K562 (cell line): Measurements from ENCODE around the gene SNX9.

Experiments
- CHD1 ChIP-seq: fragments of 200-600 bp; sonication (generic); IDR thresholded peaks from one replicate; pipeline ENCODE4 v1.6.1; 2012; ENCODE audit warnings: mild to moderate bottlenecking, moderate library complexity, low read length, inconsistent platforms
- MAFK ChIP-seq: IDR thresholded peaks from 2 replicates; pipeline ENCODE4 v1.6.1; 2011; ENCODE audit warnings: low read length, improper control_type of control experiment

DNA sequence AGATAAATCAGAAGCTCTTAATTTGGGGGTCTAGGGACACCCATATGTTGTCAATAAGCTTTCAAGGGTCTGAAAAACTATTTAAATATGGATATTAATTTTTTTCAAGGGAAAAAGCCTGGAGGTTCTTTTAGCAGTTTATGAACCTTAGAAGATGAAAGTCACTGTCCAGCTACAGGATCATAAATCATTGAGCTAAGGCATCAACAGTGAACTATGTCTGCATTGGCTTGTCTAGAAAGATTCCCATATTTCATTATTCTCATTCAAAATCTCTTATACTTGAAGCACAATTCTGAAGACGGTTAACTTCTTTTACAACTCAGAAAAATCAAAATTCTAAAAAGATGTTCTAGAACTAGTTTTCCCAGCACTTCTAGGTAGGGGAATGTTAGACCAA is 34.9 kb upstream of the SNX9 start:
- TF ChIP-seq CHD1 (no peak), MAFK (no peak)
